GM12878 (cell line): ENCODE data around the gene RB1. TPM values are rescaled to one million over a fixed set of nuclear protein-coding genes. Genes with fewer than 3 reads are reported as not detected.

Source experiments
- ATF7 ChIP-seq: fragments of 450-650 bp; IDR thresholded peaks from 2 replicates; pipeline ENCODE4 v1.6.1; 2016; ENCODE audit warnings: low read depth, mild to moderate bottlenecking
- CREM ChIP-seq: IDR thresholded peaks from 2 replicates; pipeline ENCODE4 v1.6.1; 2014; ENCODE audit warnings: antibody characterized with exemption, low read depth
- EGR1 ChIP-seq, 2 experiments: IDR thresholded peaks; 1 replicate in 1 of 2; 2 replicates in 1 of 2; pipeline ENCODE4 v1.6.1; 2011 to 2012; ENCODE audit warnings: low read depth in 2 of 2, low read length in 2 of 2, borderline replicate concordance in 1 of 2, mild to moderate bottlenecking in 1 of 2, moderate library complexity in 1 of 2
- HDAC6 ChIP-seq: fragments of 200-600 bp; sonication (generic); IDR thresholded peaks from one replicate; pipeline ENCODE4 v1.8.0; 2017; ENCODE audit warnings: antibody characterized with exemption; ENCODE audit not compliant: unreplicated experiment
- IKZF2 ChIP-seq, 2 experiments: fragments of 450-650 bp; IDR thresholded peaks; 2 replicates each; pipeline ENCODE4 v1.6.1; 2017; ENCODE audit warnings: mild to moderate bottlenecking in 2 of 2, moderate library complexity in 2 of 2
- MEF2A ChIP-seq: IDR thresholded peaks from 2 replicates; pipeline ENCODE4 v1.6.1; 2011; ENCODE audit warnings: low read depth, mild to moderate bottlenecking, low read length, moderate library complexity; ENCODE audit not compliant: insufficient read depth
- NBN ChIP-seq: fragments of 450-650 bp; IDR thresholded peaks from 2 replicates; pipeline ENCODE4 v1.6.1; 2016
- NFIC ChIP-seq: IDR thresholded peaks from 2 replicates; pipeline ENCODE4 v1.6.1; 2012; ENCODE audit warnings: low read depth, mild to moderate bottlenecking, inconsistent platforms, low read length, moderate library complexity
- RBBP5 ChIP-seq: fragments of 200-600 bp; sonication (generic); conservative IDR thresholded peaks from 2 replicates; pipeline ENCODE4 v1.6.1; 2016
- SIX5 ChIP-seq: IDR thresholded peaks from 2 replicates; pipeline ENCODE4 v1.6.1; 2011; ENCODE audit warnings: mild to moderate bottlenecking, low read depth, low read length, moderate library complexity; ENCODE audit not compliant: severe bottlenecking
- SKIL ChIP-seq: fragments of 450-650 bp; IDR thresholded peaks from 2 replicates; pipeline ENCODE4 v1.6.1; 2017; ENCODE audit warnings: mild to moderate bottlenecking, low read depth, inconsistent platforms; ENCODE audit not compliant: poor library complexity, severe bottlenecking
- SRF ChIP-seq, 2 experiments: IDR thresholded peaks; 2 replicates each; pipeline ENCODE4 v1.6.1; 2011; ENCODE audit warnings: low read depth in 2 of 2, low read length in 2 of 2, mild to moderate bottlenecking in 1 of 2, moderate library complexity in 1 of 2
- ZNF24 ChIP-seq: fragments of 450-650 bp; IDR thresholded peaks from 2 replicates; pipeline ENCODE4 v1.6.1; 2017; ENCODE audit warnings: antibody characterized with exemption, mild to moderate bottlenecking
- polyA plus RNA-seq, 11 experiments: library from polyadenylated mRNA; depleted of rRNA in 4 of 11; unstranded in 6 of 11; stranded (reverse) in 5 of 11; fragments of >200 nt; fragmentation: Nextera tagmentation in 4 of 11; fragmentation: Illumina TruSeq in 1 of 11; extraction: Ambion mirVana in 4 of 11; extraction: Trizol in 1 of 11; gene quantifications; 1 replicate in 1 of 11; 2 replicates in 10 of 11; pipeline versions ENCODE4 v1.2.1 to v1.2.3, GENCODE V29; 2011 to 2016; ENCODE audit warnings: inconsistent platforms in 2 of 11, missing spikeins in 2 of 11, low read depth in 1 of 11
- total RNA-seq, 4 experiments: library from RNA; depleted of rRNA in 3 of 4; stranded (reverse); fragments of >200 nt in 3 of 4; fragmentation: Illumina TruSeq in 1 of 4; extraction: Trizol in 1 of 4; gene quantifications; 2 replicates each; pipeline versions ENCODE4 v1.2.1 to v1.2.3, GENCODE V29; 2013 to 2021
- TF ChIP-seq, protein P1 (sequence below): IDR thresholded peaks from 2 replicates; pipeline ENCODE4 v1.6.1; 2012; ENCODE audit warnings: low read length, inconsistent platforms
- TF ChIP-seq, protein P2 (sequence below): IDR thresholded peaks from 2 replicates; pipeline ENCODE4 v1.6.1; 2012; ENCODE audit warnings: low read depth, low read length, improper control_type of control experiment

RB1 gene
- total and polyA plus RNA-seq, 10 of the 15 experiments (the other 5 are each of a cell fraction or from before 2014, with no cell fraction given) = 2.8 to 45.0 (median 8.3) TPM

DNA sequence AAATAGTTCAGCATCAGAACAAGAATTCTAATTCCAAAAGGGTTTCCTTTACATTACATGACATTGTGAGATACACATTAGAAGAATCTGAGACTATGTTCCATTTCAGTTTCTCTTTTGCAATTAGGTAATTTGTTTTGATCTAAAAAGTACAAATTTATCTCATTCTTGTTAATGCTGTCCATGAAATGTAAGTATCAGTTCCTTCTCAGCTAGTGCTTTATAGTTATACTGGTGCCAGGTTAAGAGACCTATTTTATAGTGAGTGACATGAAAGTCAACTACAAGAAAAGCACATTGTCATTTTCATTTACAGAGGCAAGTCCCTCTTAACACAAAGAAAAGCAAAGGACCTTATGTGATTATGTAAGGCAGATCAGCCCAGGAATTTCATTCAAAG is 185.4 kb downstream of the RB1 start (continued):
- TF ChIP-seq ATF7 (peak; percentile 88), CREM (peak; percentile 21; the same call in 1 of the 2 replicates), IKZF2 (IDR thresholded peaks at IDR 0.05) (peak in 1 of 2 experiments; percentile 14; a peak in 1 of 4 replicates), EGR1 (IDR thresholded peaks at IDR 0.05; ENCODE audit: borderline replicate concordance in 1 of 2, low read depth in 2 of 2, low read length in 2 of 2) (no peak), RBBP5 (no peak), NFIC (peak; percentile 30; the same call in 1 of the 2 replicates), SRF (IDR thresholded peaks at IDR 0.05; ENCODE audit: low read depth in 2 of 2, low read length in 2 of 2) (no peak), NBN (peak; percentile 50; the same call in 1 of the 2 replicates), HDAC6 (no peak), SIX5 (no peak), SKIL (no peak), ZNF24 (peak; percentile 65; the same call in 1 of the 2 replicates), MEF2A (peak; percentile 38; the same call in 1 of the 2 replicates)
- TF ChIP-seq, protein P1, sequence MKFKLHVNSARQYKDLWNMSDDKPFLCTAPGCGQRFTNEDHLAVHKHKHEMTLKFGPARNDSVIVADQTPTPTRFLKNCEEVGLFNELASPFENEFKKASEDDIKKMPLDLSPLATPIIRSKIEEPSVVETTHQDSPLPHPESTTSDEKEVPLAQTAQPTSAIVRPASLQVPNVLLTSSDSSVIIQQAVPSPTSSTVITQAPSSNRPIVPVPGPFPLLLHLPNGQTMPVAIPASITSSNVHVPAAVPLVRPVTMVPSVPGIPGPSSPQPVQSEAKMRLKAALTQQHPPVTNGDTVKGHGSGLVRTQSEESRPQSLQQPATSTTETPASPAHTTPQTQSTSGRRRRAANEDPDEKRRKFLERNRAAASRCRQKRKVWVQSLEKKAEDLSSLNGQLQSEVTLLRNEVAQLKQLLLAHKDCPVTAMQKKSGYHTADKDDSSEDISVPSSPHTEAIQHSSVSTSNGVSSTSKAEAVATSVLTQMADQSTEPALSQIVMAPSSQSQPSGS = peak; percentile 60; the same call in 1 of the 2 replicates
- TF ChIP-seq, protein P2, sequence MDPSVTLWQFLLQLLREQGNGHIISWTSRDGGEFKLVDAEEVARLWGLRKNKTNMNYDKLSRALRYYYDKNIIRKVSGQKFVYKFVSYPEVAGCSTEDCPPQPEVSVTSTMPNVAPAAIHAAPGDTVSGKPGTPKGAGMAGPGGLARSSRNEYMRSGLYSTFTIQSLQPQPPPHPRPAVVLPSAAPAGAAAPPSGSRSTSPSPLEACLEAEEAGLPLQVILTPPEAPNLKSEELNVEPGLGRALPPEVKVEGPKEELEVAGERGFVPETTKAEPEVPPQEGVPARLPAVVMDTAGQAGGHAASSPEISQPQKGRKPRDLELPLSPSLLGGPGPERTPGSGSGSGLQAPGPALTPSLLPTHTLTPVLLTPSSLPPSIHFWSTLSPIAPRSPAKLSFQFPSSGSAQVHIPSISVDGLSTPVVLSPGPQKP = no peak
